Activated CD4-positive, alpha-beta T cell treated with anti-CD3 and anti-CD28 coated beads, Interleukin-2, amount 50 U/mL, for 4 hours (primary cell): ENCODE measurements around the gene FNIP2.

Source experiments
- DNase-seq, 2 experiments: peaks; one replicate each; pipeline ENCODE4 v3.0.0-alpha.2; 2020

The FNIP2 gene

GRCh38 chr4:158845311-158846041 is 76.7 kb downstream of the FNIP2 start:
- DNase-seq: no peak

DNA sequence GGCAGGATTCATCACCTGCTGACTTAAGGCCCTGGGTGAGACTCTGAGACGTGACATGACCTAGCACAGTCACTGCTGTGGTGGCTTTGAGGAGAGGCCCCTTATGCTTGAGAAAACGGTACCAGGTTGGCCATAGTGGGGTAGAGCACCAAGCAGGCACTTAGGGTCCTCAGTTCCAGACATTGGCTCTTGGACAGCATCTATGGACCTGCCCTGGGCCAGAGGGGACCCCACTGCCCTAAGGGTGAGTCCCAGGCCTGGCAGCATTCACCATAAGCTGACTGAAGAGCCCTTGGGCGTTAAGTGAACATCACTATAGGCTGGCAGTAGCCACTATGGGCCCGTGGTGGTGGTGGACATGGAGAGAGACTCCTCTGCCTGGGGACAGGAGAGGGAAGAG is 78.7 kb downstream of the FNIP2 start:
- DNase-seq: no peak

- DNase-seq: no peak
These were observed 80.9 kb downstream of the FNIP2 start for GRCh38 chr4:158849681-158850080.

DNA sequence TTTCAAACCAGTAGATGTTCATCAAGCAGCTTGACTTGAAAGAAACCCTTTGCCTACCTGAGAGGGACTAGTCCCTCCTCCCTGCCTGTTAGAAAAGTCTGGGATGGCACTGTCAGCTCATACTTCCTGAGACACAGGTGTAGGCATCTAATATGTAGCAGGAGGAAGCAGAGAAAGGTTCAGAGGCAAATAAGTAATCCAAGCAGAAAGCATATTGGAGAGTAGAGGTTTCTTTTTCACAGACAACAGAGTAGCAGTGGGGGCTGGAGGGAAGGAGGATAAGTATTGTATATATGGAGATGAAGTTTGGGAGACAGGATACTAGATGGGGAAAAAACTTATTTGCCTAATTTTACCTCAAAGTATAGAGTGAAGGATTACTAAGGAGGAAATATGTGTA is 81.5 kb downstream of the FNIP2 start:
- no peak for DNase-seq

GRCh38 chr4:158850800-158851644 is 82.2 kb downstream of the FNIP2 start:
- no peak for DNase-seq

- no peak for DNase-seq
These were observed 85.4 kb downstream of the FNIP2 start for GRCh38 chr4:158854236-158854635.

GRCh38 chr4:158856852-158857251 is 88.0 kb downstream of the FNIP2 start:
- no peak for DNase-seq

GRCh38 chr4:158857951-158858350 is 89.1 kb downstream of the FNIP2 start:
- DNase-seq: no peak

GRCh38 chr4:158858410-158859199 is 89.8 kb downstream of the FNIP2 start:
- DNase-seq: no peak

- DNase-seq: no peak
These were observed 90.8 kb downstream of the FNIP2 start for GRCh38 chr4:158859661-158860060.

DNA sequence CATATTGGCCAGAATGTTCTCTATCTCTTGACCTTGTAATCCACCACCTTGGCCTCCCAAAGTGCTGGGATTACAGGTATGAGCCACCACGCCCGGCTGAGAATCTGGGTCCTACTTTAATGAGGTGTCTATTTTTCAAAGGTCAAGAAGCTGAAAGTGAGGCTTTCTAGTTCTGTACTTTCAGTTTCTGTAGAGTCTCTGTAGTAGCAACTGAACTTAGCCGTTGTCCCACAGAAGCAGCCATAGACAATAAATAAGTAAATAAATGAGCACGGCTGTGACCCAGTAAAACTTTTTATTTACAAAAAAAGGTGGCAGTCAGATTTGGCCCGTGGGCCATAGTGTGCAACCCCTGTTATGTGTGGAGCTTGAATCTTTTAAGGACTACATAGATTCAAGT is 92.0 kb downstream of the FNIP2 start:
- DNase-seq: no peak

DNA sequence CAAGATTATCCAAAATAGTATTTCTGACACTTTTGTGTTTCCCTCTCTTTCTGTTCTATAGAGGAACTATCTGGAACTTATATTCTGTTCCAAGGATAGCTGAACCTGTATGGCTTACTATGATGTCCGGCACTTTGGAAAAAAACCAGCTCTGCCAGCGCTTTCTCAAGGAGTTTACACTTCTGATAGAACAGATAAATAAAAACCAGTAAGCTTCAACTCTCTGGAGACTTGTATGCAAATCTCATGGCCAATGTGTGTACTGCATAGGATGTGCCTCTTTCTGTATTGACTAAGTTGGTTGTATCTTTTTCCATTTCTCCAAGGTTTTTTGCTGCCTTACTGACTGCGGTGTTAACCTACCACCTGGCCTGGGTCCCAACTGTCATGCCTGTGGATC is 92.5 kb downstream of the FNIP2 start:
- DNase-seq: no peak

DNA sequence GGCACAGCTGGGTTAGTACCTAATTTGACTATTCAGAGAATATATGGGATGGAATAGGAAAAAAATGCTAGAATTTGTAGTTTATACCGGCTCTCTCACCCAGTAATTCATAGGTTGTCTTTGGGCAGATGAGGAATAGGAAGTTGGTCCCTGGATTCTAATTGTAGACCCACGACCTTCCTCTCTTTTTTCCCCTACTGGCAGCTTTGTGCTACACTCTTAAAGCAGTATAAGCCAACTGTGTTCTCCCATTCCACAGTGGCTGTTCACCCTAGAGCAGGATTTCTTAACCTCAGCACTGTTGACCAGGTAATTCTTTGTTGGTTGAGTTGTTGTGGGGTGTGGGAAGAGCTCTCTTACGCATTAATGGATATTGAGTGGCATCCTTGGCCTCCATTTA is 92.9 kb downstream of the FNIP2 start:
- DNase-seq: no peak

GRCh38 chr4:158863296-158863695 is 94.5 kb downstream of the FNIP2 start:
- no peak for DNase-seq

- no peak for DNase-seq
These were observed 96.8 kb downstream of the FNIP2 start for GRCh38 chr4:158865520-158866177.

DNA sequence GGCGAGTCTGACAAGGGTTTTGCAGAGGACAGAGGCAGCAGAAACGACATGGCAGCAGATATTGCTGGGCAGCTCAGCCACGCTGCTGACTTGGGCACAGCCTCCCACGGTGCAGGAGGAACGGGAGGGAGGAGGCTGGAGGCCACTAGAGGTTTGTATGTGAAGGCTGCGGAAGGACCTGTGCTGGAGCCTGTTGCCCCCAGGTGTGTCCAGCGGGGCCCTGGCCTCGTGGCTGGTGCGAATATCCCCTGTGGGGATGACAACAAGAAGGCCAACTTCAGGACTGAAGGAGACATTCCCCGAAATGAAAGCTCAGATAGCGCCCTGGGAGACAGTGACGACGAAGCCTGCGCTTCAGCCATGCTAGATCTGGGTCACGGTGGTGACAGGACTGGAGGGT is 100.2 kb downstream of the FNIP2 start:
- DNase-seq: no peak

DNA sequence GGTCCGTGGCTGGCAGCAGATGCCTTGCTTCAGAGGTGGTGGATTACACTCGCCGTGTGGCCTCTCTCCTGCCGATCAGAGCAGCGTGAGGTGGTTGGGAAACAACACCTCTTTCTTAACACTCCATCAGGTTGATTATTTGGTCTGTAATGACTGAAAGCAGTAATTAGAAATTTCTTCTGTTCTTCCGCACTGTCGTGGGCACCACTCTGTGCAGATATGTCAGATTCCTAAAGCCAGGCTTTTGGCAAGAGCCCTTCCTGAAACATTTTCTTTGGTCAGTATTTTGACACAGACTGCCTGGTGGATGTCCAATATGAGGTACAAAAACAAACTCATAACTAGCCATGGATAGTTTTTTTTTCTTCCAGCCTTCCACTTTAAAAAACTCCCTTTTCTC is 100.9 kb downstream of the FNIP2 start:
- DNase-seq: no peak

DNA sequence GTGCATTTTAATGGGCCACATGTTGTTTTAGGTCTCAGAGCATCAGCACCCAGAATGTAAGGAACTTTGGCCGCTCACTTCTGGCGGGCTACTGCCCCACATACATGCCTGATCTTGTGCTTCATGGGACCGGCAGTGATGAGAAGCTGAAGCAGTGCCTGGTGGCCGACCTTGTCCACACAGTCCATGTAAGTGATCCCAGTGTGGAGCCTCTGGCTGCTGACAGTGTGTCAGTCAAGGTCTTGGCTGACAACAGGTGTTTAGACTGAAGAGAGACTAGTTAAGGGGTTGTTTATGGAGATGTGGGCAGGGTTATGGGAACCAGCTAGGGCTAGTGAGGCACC is 101.4 kb downstream of the FNIP2 start:
- no peak for DNase-seq

- no peak for DNase-seq
These were observed 102.0 kb downstream of the FNIP2 start for GRCh38 chr4:158870626-158871334.

- DNase-seq: no peak
These were observed 102.5 kb downstream of the FNIP2 start for GRCh38 chr4:158871335-158871724.

DNA sequence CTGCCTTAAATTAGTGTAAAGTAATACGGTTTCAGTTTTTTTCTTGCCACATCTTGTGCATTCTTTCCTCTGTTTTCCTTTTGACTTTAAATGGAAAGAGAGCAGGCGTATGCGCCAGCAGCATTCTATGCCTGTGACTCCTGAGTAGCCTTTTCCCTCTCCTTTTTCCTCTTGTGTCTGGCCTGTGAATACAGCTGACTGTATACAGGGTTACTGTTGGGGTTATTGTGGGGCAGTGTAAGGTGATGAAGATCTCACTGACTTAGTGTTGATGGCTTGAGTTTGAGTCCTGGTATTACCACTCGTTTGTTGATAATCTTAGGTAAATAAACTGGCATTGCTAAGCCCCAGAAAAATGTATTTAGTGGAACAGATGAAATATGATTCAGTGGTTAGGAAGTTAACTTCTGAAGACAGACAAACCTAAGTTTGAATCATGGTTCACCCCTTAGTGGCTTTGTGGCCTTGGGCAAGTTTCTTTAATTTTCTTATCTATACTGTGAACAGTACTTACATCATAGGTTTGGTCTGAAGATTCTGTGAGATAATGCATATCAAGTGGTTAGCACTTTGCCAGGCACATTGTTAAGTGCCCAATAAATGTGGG is 105.1 kb downstream of the FNIP2 start:
- DNase-seq: no peak

DNA sequence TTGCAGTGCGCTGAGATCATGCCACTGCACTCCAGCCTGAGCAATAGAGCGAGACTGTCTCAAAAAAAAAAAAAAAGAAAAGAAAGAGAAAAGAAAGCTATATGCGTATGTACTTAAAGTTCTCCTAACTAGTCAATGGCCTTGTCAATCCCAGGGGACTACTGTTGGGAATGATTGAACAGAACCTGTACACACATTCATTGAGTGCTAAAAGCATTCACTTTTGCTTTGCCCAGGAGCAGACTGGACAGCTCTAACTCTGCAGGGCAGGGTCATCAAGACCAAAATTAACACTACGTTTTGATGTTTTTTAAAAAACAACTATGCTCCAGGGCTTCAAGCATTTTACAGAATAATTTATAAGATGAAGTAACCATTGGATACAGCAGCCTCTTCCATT is 106.2 kb downstream of the FNIP2 start:
- no peak for DNase-seq
